Measurements from ENCODE around the gene ZCCHC9.
"Not testable (repeated sequence)": the region's sequence is repeated elsewhere in the genome, so short reads cannot be mapped to it uniquely, and the experiment has no call there.

Gene ZCCHC9

GRCh38 chr5:81301271-81302015 lies at the start of gene ZCCHC9:
TSS of gene ZCCHC9 (plus strand) at chr5:81301587. CDS start at chr5:81304758, 3,171 bp downstream.
- peak within 1 kb of the TSS; percentile 88 for H3K4me3 ChIP-seq (ENCODE audit: low read depth, low read length)
- peak; percentile 83 for DNase-seq (ENCODE audit: low read depth)

- no peak overlapping the region for H3K4me3 ChIP-seq (ENCODE audit: low read depth, low read length)
- no peak for DNase-seq (ENCODE audit: low read depth)
These were observed 49.5 kb upstream of the ZCCHC9 start for GRCh38 chr5:81251922-81252321.

GRCh38 chr5:81252904-81253303 lies 48.5 kb upstream of the ZCCHC9 start:
- DNase-seq (ENCODE audit: low read depth), result no peak
- H3K4me3 ChIP-seq (ENCODE audit: low read depth, low read length), result no peak overlapping the region

GRCh38 chr5:81253875-81254274 lies 47.5 kb upstream of the ZCCHC9 start:
- H3K4me3 ChIP-seq (ENCODE audit: low read depth, low read length), result no peak overlapping the region
- no peak for DNase-seq (ENCODE audit: low read depth)

- no peak overlapping the region for H3K4me3 ChIP-seq (ENCODE audit: low read depth, low read length)
These were observed 46.4 kb upstream of the ZCCHC9 start for GRCh38 chr5:81254886-81255559.

GRCh38 chr5:81256766-81257165 lies 44.6 kb upstream of the ZCCHC9 start:
- no peak for DNase-seq (ENCODE audit: low read depth)
- no peak overlapping the region for H3K4me3 ChIP-seq (ENCODE audit: low read depth, low read length)

More at GRCh38 chr5:81254886-81255559, 46.4 kb upstream of the ZCCHC9 start:
- no peak for DNase-seq (ENCODE audit: low read depth)

- not testable (repeated sequence) for H3K4me3 ChIP-seq (ENCODE audit: low read depth, low read length); DNase-seq (ENCODE audit: low read depth)
These were observed 38.6 kb upstream of the ZCCHC9 start for GRCh38 chr5:81262796-81263195.

GRCh38 chr5:81265101-81265500 lies 36.3 kb upstream of the ZCCHC9 start:
- H3K4me3 ChIP-seq (ENCODE audit: low read depth, low read length), result no peak overlapping the region
- peak; percentile 25 for DNase-seq (ENCODE audit: low read depth)

GRCh38 chr5:81268521-81269196 lies 32.7 kb upstream of the ZCCHC9 start:
- DNase-seq (ENCODE audit: low read depth), result peak; percentile 64
- no peak overlapping the region for H3K4me3 ChIP-seq (ENCODE audit: low read depth, low read length)

- no peak overlapping the region for H3K4me3 ChIP-seq (ENCODE audit: low read depth, low read length)
- no peak for DNase-seq (ENCODE audit: low read depth)
These were observed 31.5 kb upstream of the ZCCHC9 start for GRCh38 chr5:81269751-81270393.

- not testable (repeated sequence) for H3K4me3 ChIP-seq (ENCODE audit: low read depth, low read length); DNase-seq (ENCODE audit: low read depth)
These were observed 30.9 kb upstream of the ZCCHC9 start for GRCh38 chr5:81270394-81271027.

GRCh38 chr5:81283976-81284375 lies 17.4 kb upstream of the ZCCHC9 start:
- no peak overlapping the region for H3K4me3 ChIP-seq (ENCODE audit: low read depth, low read length)
- DNase-seq (ENCODE audit: low read depth), result no peak

- H3K4me3 ChIP-seq (ENCODE audit: low read depth, low read length), result no peak overlapping the region
- no peak for DNase-seq (ENCODE audit: low read depth)
These were observed 15.2 kb upstream of the ZCCHC9 start for GRCh38 chr5:81286059-81286617.

- H3K4me3 ChIP-seq (ENCODE audit: low read depth, low read length), result no peak overlapping the region
- DNase-seq (ENCODE audit: low read depth), result no peak
These were observed 13.4 kb upstream of the ZCCHC9 start for GRCh38 chr5:81288021-81288433.

GRCh38 chr5:81290146-81290545 lies 11.2 kb upstream of the ZCCHC9 start:
- no peak overlapping the region for H3K4me3 ChIP-seq (ENCODE audit: low read depth, low read length)
- DNase-seq (ENCODE audit: low read depth), result no peak

GRCh38 chr5:81292130-81292529 lies 9.3 kb upstream of the ZCCHC9 start:
- no peak overlapping the region for H3K4me3 ChIP-seq (ENCODE audit: low read depth, low read length)
- DNase-seq (ENCODE audit: low read depth), result no peak

GRCh38 chr5:81294021-81294420 lies 7.4 kb upstream of the ZCCHC9 start:
- not testable (repeated sequence) for H3K4me3 ChIP-seq (ENCODE audit: low read depth, low read length); DNase-seq (ENCODE audit: low read depth)

- H3K4me3 ChIP-seq (ENCODE audit: low read depth, low read length), result no peak overlapping the region
- DNase-seq (ENCODE audit: low read depth), result no peak
These were observed 3.9 kb upstream of the ZCCHC9 start for GRCh38 chr5:81297531-81297930.

GRCh38 chr5:81300921-81301270 lies 491 bp upstream of the ZCCHC9 start:
- peak overlapping the region; percentile 88 for H3K4me3 ChIP-seq (ENCODE audit: low read depth, low read length)
- DNase-seq (ENCODE audit: low read depth), result no peak
